GM19099 (cell line): ENCODE measurements around the gene N4BP2.

Experiments used
- POLR2A ChIP-seq: IDR thresholded peaks from 3 replicates; pipeline ENCODE4 v1.6.1; 2011; ENCODE audit warnings: low read depth; ENCODE audit not compliant: insufficient read length; ENCODE audit errors: extremely low read depth

The N4BP2 gene

DNA sequence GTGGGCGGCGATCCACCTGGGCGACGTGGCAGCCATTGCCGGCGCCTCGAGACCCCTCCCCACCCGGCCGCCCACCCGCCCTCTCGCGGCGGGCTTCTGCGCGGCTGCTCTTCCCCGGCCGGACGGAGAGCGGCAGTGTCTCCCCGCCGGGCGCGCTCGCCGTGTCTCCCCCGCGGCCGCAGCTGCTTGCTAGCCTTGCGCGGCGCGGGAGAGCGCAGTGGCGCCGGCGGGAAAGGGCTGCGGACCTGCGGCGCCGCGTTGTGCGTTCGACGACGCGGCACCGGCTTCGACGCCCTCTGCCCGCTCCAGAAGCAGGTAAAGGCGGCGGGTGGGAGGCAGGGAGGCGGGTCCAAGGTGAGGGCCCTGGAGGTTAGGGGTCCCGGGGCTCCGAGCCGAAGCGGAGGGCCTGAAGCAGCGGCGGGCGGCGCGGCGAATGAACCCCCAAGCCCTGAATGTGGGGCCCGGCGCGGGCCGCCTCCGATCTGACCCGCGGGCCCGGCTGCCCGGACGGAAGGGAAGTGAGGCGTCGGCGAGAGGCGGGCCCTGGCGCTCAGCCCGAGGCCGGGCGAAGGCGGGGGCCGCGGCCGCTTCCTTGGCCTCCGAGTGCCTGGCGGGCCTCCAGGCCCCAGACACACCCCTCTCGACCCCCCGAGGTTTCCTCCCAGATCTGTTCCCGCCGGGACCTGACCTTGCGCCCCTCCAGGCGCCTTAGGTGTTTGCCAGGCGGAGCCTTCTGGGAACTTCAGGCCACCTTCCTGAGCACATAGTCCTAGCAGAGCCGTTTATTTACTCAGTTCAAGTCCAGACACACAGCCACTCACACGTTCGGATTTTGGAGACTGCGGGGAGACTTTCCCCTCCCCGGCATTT, at the start of gene N4BP2:
Gene N4BP2 (plus strand): TSS at position 135 of the 870 bp plus-strand sequence. CDS start 40,491 bp downstream, outside the sequence.
- peak; percentile 54 for TF ChIP-seq POLR2A

DNA sequence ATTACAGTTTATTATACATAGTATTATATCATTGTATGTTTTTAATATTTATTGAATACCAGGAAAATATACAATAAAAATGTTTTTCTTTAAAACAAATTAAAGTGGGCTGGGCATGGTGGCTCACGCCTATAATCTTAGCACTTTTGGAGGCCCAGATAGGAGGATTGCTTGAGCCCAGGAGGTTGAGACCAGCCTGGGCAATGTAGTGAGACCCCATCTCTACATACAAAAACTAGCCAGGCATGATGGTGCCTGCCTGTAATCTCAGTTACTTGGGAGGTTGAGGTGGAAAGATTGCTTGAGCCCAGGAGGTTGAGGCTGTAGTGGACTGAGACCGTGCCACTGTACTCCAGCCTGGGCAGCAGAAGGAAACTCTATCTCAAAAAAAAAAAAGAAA, 40.6 kb upstream of the N4BP2 start:
- TF ChIP-seq POLR2A, result no peak

DNA sequence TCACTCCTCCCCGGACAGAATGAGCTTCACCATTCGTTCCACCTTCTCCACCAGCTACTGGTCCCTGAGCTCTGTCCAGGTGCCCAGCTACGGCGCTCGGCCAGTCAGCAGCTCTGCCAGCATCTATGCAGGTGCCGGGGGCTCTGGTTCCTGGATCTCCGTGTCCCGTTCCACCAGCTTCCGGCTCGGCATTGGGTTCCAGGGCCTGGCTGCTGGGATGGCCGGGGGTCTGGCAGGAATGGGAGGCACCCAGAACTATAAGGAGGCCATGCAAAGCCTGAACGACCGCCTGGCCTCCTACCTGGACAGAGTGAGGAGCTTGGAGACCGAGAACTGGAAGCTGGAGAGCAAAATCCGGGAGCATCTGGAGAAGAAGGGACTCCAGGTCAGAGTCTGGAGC, 36.4 kb upstream of the N4BP2 start:
- no peak for TF ChIP-seq POLR2A

GRCh38 chr4:40032785-40033184, 23.9 kb upstream of the N4BP2 start:
- no peak for TF ChIP-seq POLR2A

DNA sequence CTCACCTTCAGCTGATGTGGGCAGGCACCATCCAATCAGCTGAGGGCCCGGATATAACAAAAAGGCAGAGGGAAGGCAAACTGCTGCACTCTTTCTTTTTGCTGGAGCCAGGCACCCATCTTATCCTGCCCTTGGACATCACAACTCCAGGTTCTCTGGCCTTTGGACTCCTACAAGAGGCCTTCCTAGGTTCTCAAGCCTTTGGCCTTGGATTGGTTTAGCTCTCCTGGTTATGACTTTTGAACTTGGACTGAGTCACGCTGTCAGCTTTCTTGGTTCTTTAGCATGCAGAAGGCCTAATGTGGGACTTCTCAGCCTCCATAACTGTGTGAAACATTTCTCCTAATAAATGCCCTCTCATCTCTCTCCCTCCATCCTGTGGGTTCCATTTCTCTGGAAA, 23.0 kb upstream of the N4BP2 start:
- no peak for TF ChIP-seq POLR2A

DNA sequence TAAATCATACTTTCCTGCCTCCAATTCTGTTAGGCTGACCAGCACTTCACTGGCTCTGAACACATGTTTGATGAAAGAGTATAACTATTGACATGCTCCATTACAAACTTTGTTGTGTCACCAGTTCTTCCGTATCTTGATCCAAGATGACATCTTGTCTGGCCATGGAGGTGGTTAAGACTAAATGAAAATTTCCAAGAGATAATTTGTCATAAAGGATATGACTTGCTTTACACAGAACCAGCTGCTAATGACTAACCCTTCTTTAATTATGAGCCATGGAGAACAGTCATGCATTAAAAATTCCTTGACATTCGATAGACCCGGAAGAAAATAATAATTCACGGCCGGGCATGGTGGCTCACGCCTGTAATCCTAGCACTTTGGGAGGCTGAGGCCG, 17.7 kb upstream of the N4BP2 start:
- TF ChIP-seq POLR2A, result no peak

GRCh38 chr4:40040908-40041307, 15.7 kb upstream of the N4BP2 start:
- no peak for TF ChIP-seq POLR2A

DNA sequence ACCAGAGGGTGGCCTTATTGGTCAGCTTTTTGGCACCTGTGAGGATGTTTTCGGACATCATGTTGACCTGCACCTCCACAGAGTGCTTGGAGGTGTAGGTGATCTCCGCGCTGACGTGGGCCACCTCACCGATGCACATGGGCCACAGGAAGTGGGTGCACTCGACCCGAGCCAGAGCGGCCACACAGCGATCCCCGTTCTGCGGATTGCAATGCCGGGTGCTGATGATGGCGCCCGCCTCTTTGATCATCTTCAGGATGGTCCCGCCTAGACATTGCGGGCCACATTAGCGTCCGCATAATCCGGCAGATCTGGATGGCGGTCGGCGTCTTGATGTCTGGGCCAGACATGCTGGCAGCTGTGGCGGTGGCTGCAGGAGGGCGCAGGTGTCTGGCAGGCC, 12.9 kb upstream of the N4BP2 start:
- no peak for TF ChIP-seq POLR2A

DNA sequence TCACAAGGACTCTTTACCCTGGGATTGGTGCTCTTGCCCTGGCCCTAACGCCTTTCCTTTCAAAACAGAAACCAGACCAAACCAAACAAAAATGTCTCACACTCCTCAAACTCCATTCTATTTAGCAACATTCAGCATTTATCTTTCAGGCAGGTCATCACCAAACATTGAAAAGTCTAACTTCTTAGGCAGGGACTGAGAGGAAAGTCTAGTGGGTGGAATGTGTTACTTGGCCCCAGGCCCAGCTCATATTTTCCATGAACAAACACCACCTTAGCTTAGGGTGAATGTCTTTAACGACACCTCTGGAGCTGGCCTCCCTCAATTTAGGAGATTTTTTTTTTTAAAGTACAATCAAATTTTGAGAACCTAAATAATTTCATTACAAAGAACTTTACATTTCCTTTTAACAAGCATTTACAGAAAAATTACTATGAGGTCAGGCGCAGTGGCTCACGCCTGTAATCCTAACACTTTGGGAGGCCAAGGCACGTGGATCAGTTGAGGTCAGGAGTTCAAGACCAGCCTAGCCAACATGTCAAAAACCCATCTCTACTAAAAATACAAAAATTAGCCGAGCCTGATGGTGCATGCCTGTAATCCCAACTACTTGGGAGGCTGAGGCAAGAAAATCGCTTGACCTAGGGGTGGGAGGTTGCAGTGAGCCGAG, 10.2 kb upstream of the N4BP2 start:
- TF ChIP-seq POLR2A, result no peak

DNA sequence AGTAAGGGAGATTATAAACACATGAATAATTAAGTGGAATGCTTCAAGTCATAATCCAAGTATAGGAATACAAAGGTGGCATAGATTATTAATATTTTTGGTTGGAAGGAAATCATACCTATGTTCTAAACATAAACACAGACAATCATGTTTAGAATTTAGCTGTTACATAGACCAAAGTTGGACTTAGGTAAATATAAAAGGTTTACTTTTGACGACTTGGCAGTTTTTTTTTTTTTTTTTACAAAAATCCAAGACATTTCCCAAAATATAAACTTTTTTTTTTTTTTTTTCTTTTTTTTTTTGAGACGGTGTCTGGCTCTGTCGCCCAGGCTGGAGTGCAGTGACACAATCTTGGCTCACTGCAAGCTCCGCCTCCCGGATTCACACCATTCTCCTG, 3.5 kb upstream of the N4BP2 start:
- no peak for TF ChIP-seq POLR2A

DNA sequence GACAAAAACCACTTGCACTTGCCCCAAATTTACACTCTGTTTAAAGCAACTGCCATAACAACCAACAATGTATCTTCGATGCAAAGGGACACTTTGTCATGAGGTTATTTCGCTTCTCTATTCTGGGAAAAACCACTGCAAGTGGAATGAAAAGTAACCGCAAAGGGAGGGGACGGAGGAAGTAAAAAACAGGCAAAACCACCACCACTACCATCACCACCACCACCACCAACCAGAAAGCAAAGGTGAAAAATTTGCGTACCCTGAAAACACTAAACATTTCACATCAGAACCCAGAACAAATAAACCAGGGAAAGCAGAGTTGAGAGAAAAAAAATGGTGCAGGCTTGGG, 1.2 kb upstream of the N4BP2 start:
- TF ChIP-seq POLR2A, result no peak

GRCh38 chr4:40055863-40056715, 561 bp upstream of the N4BP2 start:
- TF ChIP-seq POLR2A, result peak; percentile 55

DNA sequence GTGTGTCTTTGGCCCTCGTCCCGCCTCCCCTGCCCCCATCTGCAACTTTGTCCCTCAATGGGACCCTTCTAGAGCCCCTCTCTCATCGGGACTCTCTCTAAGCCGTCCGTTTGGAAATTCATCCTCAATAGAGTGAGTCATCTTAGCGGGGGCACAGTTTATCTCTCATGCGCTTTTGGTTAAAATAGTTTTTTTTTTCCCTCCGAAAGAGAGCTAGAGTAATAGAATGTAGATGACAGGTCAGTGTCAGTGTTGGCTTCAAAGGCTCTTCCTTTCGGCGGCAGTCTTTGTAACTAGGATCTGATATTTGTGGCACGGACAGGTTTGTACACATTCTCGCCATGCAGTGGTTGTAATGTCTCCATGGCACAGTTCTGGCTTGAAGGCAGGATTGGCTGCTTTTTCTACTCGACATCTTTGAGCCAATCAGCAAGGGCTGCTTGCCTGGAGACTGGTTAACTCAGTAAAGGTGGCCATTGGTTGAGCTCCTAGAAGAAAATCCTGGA, 989 bp downstream of the N4BP2 start:
- TF ChIP-seq POLR2A, result peak; percentile 47

GRCh38 chr4:40058121-40058520, 1.5 kb downstream of the N4BP2 start:
- no peak for TF ChIP-seq POLR2A

DNA sequence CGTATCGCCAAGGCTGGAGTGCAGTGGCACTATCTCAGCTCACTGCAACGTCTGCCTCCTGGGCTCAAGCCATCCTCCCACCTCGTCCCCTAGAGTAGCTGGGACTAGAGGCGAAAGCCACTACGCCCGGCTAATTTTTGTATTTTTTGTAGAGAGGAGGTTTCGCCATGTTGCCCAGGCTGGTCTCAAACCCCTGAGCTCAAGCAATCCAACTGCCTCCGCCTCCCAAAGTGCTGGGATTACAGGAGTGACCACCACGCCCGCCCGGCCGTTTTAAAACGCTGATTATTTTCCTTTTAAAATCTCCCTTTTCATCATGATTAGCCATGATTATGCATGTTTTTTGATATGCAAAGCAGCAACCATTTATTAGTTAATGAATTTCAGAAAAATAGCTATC, 2.2 kb downstream of the N4BP2 start:
- TF ChIP-seq POLR2A, result no peak

DNA sequence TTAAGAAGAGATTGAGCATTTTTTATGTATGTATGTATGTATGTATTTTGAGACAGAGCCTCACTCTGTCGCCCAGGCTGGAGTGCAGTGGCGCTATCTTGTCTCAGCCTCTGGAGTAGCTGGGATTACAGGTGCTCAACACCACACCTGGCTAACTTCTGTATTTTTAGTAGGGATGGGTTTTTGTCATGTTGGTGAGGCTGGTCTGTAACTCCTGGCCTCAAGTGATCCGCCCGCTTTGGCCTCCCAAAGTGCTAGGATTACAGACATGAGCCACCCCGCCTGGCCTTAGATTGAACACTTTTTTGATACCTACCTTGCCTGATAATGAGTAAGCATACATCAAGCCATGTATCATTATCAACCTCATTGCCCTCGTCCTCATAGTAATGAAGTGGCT, 2.7 kb downstream of the N4BP2 start:
- no peak for TF ChIP-seq POLR2A

GRCh38 chr4:40065010-40065409, 8.4 kb downstream of the N4BP2 start:
- TF ChIP-seq POLR2A, result no peak
